Upper lobe of right lung (tissue), 1 donor: ENCODE data around the gene FERMT2. TPM values are rescaled to one million over a fixed set of nuclear protein-coding genes. Genes with fewer than 3 reads are reported as not detected.

Source experiments
- ATAC-seq: fragments of 200-7000 bp; cut with Tn5 transposase; one replicate; pipeline ENCODE4 v1.9.1; 2020; ENCODE audit warnings: mild to moderate bottlenecking, moderate library complexity
- DNase-seq: peaks from one replicate; pipeline ENCODE4 v3.0.0-alpha.2; 2020
- H3K27ac ChIP-seq: fragments of 200-600 bp; one replicate; pipeline ENCODE4 v1.8.0; 2022
- H3K27me3 ChIP-seq: fragments of 200-600 bp; one replicate; pipeline ENCODE4 v1.8.0; 2022; ENCODE audit warnings: mild to moderate bottlenecking
- H3K36me3 ChIP-seq: fragments of 200-600 bp; one replicate; pipeline ENCODE4 v1.8.0; 2022
- H3K4me1 ChIP-seq: fragments of 200-600 bp; one replicate; pipeline ENCODE4 v1.8.0; 2022
- H3K4me3 ChIP-seq: fragments of 200-600 bp; one replicate; pipeline ENCODE4 v1.8.0; 2022; ENCODE audit warnings: mild to moderate bottlenecking
- H3K9me3 ChIP-seq: fragments of 200-600 bp; one replicate; pipeline ENCODE4 v1.8.0; 2022
- intact Hi-C: fragments of 100-400 bp; cut with DNase I; formaldehyde crosslinking; loops from one replicate; pipeline ENCODE4 v1.11.0; 2022
- total RNA-seq: library from RNA; stranded (reverse); fragmentation: NEBNext Ultra II Directional; extraction: Animal tissue kit (Norgen Biotek cat#: 25700); gene quantifications from one replicate; pipeline ENCODE4 v1.2.1, GENCODE V29; 2021
- TF ChIP-seq, protein P1 (sequence below): fragments of 200-600 bp; IDR thresholded peaks from one replicate; pipeline ENCODE4 v1.8.0; 2022; ENCODE audit warnings: antibody characterized with exemption
- donor health status: DM: no; HTN: yes; CAD: no; lungs with severe emphysema.

FERMT2 gene
- total RNA-seq, 1 donor from 2014 or later, result 103 TPM

DNA sequence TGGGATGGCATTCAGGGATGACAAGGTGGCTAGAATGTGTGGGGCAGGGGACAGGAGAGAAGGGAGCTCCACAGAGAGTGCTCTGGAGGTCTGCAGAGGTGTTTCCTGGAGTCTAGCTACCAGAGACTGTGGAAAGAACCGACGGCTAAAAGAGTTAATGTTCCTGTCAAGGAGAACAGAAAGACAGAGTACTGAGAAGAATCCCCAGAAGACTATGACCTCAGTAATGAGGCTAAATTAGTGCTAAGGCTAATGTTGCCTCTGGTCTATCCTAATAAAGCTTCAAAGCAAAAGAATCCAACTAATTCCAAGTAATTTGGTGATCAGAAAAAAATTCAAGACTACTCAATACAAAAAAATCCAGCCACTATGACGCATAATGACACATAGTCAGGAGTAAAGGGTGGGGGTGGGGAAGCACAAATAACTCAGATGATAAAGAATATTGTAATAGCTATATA is 44.7 kb downstream of the FERMT2 start:
- TF ChIP-seq, protein P1, sequence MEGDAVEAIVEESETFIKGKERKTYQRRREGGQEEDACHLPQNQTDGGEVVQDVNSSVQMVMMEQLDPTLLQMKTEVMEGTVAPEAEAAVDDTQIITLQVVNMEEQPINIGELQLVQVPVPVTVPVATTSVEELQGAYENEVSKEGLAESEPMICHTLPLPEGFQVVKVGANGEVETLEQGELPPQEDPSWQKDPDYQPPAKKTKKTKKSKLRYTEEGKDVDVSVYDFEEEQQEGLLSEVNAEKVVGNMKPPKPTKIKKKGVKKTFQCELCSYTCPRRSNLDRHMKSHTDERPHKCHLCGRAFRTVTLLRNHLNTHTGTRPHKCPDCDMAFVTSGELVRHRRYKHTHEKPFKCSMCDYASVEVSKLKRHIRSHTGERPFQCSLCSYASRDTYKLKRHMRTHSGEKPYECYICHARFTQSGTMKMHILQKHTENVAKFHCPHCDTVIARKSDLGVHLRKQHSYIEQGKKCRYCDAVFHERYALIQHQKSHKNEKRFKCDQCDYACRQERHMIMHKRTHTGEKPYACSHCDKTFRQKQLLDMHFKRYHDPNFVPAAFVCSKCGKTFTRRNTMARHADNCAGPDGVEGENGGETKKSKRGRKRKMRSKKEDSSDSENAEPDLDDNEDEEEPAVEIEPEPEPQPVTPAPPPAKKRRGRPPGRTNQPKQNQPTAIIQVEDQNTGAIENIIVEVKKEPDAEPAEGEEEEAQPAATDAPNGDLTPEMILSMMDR, result no peak
- no peak for DNase-seq
- H3K4me3 ChIP-seq, result no peak overlapping the region
- H3K9me3 ChIP-seq, result no peaks in the 10 kb centered on the region
- H3K36me3 ChIP-seq, result peaks cover 10% of the 10 kb centered on the region
- intact Hi-C loops, result no loop called here
- H3K27me3 ChIP-seq, result no peaks in the 10 kb centered on the region
- no peak overlapping the region for H3K27ac ChIP-seq
- ATAC-seq, result no peak
- H3K4me1 ChIP-seq, result peaks cover 13% of the 10 kb centered on the region

DNA sequence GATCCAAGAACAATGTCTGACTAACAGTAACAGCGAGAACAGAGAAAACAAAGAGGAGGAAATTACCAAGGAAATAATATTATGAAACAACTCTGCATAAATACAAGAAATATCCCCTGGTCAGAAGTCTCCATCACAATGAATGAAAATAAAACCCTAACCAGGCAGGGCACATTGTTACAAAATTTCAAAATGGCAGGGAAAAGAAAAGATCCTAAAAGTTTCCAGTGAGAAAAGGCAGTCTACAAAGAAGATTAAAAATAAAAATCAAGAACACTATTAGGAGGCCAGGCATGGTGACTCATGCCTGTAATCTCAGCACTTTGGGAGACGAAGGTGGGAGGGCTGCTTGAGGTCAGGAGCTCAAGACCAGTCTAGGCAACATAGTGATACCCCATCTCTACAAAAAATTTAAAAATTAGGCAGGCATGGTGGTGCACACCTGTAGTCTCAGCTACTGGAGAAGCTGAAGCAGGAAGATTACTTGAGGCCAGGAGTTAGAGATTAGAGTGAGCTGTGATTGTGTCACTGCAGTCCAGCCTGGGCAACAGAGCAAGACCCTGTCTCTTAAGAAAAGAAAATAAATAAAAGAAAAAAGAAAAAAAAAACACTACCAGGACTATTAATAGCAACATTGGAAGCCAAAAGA is 47.8 kb downstream of the FERMT2 start:
- TF ChIP-seq, protein P1, result no peak
- peaks cover 10% of the 10 kb centered on the region for H3K36me3 ChIP-seq
- peaks cover 9% of the 10 kb centered on the region for H3K4me1 ChIP-seq
- H3K27me3 ChIP-seq, result no peaks in the 10 kb centered on the region
- no peaks in the 10 kb centered on the region for H3K9me3 ChIP-seq
- ATAC-seq (no peak), DNase-seq (no peak)
- H3K4me3 ChIP-seq, result no peak overlapping the region
- intact Hi-C loops, result no loop called here
- no peak overlapping the region for H3K27ac ChIP-seq

DNA sequence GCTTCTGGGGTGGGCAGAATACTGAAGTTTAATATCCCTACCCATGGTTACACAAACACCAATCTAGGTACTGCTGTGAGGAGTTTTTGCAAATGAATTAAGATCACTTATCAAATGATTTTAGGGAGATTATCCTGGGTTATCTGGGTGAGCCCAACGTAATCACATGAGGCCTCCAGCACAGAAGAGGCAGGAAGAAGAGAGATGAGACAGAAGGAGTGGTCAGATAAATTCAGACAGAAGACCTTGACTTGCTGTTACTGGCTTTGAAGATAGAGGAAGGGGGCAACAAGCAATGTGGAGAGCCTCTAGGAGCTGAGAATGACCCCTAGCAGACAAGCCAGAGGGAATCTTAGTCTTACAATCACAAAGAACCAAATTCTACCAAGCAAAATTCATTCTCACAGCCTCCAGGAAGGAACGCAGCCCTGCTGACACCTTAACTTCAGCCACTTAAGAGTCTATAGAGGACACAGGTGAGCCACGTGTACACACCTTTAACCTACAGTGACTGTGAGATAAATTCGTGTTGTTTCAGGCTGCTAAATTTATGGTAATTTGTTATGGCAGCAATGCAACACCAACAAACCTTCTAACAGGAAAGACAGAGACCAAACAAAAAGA is 49.4 kb downstream of the FERMT2 start:
- no peak for DNase-seq
- peaks cover 10% of the 10 kb centered on the region for H3K36me3 ChIP-seq
- no peak overlapping the region for H3K27ac ChIP-seq
- intact Hi-C loops, result no loop called here
- H3K9me3 ChIP-seq, result no peaks in the 10 kb centered on the region
- H3K4me3 ChIP-seq, result no peak overlapping the region
- no peaks in the 10 kb centered on the region for H3K27me3 ChIP-seq
- TF ChIP-seq, protein P1, result no peak
- ATAC-seq, result no peak
- H3K4me1 ChIP-seq, result peaks cover 9% of the 10 kb centered on the region

DNA sequence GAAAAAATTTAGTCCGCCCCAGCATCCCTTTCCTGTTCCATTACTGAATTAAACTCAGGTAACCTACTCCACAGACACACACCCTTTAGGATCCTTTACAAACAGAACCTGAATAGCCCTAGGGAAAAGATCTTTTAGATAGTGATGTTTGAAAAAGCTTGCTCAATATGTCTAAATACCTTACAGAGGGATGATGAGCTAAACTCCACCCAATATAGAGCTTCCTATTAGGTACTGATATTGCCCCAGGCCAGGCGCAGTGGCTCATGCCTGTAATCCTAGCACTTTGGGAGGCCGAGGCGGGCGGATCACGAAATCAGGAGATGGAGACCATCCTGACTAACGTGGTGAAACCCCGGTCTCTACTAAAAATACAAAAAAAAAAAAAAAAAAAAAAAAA is 50.1 kb downstream of the FERMT2 start:
- ATAC-seq, result no peak
- H3K9me3 ChIP-seq, result no peaks in the 10 kb centered on the region
- no peak overlapping the region for H3K4me3 ChIP-seq
- H3K27ac ChIP-seq, result no peak overlapping the region
- peaks cover 10% of the 10 kb centered on the region for H3K36me3 ChIP-seq
- TF ChIP-seq, protein P1, result no peak
- intact Hi-C loops, result no loop called here
- H3K4me1 ChIP-seq, result peaks cover 9% of the 10 kb centered on the region
- DNase-seq, result no peak
- no peaks in the 10 kb centered on the region for H3K27me3 ChIP-seq

DNA sequence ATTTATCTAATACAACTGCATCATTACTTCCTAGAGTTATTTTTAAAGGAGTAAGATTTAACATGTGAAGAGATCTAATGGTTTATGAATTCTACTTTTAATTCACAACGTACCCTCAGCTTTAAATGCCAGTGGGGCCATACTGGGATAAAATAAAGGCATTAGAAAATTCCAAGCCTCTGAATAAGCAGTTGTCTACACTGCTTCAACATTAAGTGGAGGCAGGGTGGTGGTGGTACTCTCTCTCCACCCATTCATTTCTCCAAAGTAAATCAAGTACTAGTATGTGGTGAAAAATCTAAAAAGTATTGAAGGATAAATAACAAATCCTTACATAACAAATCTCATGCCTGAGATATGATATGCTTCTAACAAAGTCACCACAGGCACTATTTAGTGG is 52.4 kb downstream of the FERMT2 start:
- Histone ChIP-seq H3K36me3 (peaks cover 10% of the 10 kb centered on the region), H3K27me3 (no peaks in the 10 kb centered on the region), H3K9me3 (no peaks in the 10 kb centered on the region), H3K27ac (no peak overlapping the region), H3K4me1 (peaks cover 12% of the 10 kb centered on the region), H3K4me3 (no peak overlapping the region)
- ATAC-seq (no peak), DNase-seq (no peak)
- TF ChIP-seq, protein P1, result no peak
- intact Hi-C loops, result no loop called here
